Astrocyte of the cerebellum (primary cell): ENCODE measurements around the gene LRWD1.

Source experiments
- DNase-seq: peaks from one replicate; pipeline ENCODE4 v3.0.0-alpha.2; 2011; ENCODE audit warnings: low read depth
- H3K4me3 ChIP-seq: 2 replicates; pipeline ENCODE4 v1.5.1; 2011; ENCODE audit warnings: mild to moderate bottlenecking, low read depth, low read length, moderate library complexity
- CTCF ChIP-seq: IDR thresholded peaks from 2 replicates; pipeline ENCODE4 v1.5.1; 2012; ENCODE audit warnings: low read length, low read depth, moderate library complexity, mild to moderate bottlenecking; ENCODE audit errors: missing control alignments
- in situ Hi-C: cut with HindIII; loops from 2 replicates; pipeline ENCODE4 v1.10.0; 2017; ENCODE audit warnings: low sequenced_read_pairs

LRWD1 gene

DNA sequence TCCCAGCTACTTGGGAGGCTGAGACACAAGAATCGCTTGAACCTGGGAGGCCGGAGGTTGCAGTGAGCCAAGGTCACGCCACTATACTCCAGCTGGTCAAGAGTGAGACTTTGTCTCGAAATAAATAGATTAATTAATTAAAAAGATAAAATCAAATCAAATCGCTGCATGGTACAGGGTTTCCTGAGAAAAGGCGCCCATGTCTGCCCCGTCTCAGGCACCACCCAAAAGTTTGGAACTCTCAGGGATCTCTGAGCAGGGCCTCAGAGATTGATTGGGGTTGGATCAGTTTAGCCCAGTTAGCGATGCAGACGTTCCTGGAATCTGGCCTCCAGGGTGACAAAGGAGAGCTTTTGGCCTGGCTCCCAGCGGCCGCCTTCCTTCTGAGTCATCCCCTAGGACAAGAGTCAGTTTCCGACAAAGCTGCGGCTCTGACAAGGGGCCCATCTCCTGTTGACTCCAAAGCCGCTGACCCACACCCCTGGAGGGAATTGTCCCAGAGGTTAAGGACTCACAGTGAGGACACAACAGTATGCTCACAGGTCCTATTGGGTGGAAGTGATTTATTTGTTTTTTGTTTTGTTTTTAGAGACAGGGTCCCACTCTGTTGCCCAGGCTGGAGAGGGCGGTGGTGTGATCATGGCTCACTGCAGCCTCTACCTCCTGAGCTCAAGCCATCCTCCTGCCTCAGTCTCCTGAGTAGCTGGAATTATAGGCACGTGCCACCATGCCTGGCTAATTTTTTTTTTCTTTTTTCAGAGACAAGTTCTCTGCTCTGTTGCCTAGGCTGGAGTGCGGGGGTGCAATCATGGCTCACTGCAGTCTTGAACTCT, 24.6 kb upstream of the LRWD1 start:
- DNase-seq = peak; percentile 29
- no peak for TF ChIP-seq CTCF
- in situ Hi-C loops = no loop called here
- H3K4me3 ChIP-seq = no peak overlapping the region

DNA sequence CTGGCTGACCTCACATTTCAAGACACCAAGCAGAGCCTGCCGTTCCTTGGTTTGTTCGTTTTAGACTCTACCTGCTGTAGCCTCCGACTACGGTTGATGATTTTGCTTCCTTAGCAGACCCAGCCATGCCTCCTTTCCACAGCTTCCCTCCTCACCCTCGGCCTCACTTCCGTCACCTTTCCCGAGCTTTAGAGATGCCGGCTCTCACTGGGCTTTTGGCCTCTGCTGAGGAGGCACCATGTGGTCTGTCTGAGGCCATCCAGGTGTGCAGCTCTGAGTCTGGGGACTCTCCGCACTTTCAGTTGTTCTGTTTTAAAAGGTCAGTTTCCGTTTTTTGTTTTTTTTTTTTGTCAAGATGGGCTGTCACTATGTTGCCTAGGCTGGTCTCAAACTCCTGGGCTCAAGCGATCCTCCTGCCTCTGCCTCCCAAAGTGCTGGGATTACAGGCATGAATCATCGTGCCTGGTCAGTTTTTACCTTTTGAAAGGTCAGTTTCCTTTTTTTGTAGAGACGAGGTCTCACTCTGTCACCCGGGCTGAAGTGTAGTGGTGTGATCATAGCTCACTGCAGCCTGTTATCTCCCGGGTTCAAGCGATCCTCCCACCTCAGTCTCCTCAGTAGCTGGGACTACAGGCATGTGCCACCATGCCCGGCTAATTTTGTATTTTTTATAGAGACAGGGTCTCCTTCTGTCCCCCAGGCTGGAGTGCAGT, 19.7 kb upstream of the LRWD1 start:
- no peak for TF ChIP-seq CTCF
- no peak for DNase-seq
- H3K4me3 ChIP-seq = no peak overlapping the region
- in situ Hi-C loops = no loop called here

DNA sequence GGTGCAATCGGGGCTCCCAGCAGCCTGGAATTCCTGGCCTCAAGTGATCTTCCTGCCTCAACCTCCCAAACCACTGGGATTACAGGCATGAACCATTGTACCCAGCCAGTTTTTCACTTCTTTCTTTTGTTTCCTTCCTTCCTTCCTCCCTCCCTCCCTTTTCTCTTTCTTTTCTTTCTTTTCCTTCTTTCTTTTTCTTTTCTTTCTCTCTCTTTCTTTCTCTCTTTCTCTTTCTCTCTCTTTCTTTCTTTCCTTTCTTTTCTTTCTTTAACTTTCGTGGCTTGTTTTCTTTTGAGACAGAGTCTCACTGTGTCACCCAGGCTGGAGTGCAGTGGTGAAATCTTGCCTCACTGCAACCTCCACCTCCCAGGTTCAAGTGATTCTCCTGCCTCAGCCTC, 19.1 kb upstream of the LRWD1 start:
- DNase-seq = no peak
- in situ Hi-C loops = no loop called here
- H3K4me3 ChIP-seq = no peak overlapping the region
- TF ChIP-seq CTCF = no peak

- in situ Hi-C loops = no loop called here
- no peak overlapping the region for H3K4me3 ChIP-seq
- DNase-seq = no peak
- no peak for TF ChIP-seq CTCF
These were observed 18.2 kb upstream of the LRWD1 start for GRCh38 chr7:102446387-102447156.

DNA sequence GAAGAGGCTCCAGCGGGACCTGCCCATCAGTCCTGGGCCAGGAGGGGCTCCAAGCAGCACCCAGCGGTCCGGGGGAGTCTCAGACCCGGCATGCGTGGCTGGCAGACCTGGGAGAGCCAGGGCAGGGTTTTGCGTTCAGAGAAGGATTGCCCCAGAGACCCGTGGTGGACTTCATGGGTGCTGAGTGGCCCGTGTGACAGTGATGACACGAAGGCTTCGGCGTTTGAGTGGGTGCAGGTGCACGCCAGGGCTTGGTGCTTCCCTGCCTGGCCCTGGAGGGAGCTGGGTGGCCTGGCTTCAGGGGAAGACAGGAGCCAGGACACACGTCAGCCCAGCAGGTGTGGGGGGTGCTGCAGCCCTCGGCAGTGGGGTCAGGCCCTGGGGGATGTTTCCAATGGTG, 17.5 kb upstream of the LRWD1 start:
- in situ Hi-C loops = no loop called here
- DNase-seq = no peak
- no peak overlapping the region for H3K4me3 ChIP-seq
- TF ChIP-seq CTCF = no peak

DNA sequence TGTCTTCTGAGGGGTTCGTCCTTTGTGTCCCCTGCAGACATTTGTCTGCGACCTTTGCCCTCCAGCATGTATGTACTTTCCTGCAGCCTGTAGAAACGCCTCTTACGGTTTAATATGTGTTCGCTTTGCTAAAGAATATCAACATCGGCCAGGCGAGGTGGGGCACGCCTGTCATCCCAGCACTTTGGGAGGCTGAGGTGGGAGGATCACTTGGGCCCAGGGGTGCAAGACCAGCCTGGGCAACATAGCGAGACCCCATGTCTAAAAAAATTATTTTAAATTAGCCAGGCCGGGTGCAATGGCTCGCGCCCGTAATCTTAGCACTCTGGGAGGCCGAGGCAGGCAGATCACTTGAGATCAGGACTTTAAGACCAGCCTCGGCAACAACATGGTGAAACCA, 15.6 kb upstream of the LRWD1 start:
- H3K4me3 ChIP-seq = no peak overlapping the region
- in situ Hi-C loops = no loop called here
- no peak for TF ChIP-seq CTCF
- DNase-seq = no peak
